IMR-90 (cell line): Measurements from ENCODE around the gene RNF144A. TPM values are rescaled to one million over a fixed set of nuclear protein-coding genes. Genes with fewer than 3 reads are reported as not detected.

Experiments used
- ATAC-seq: fragments of 200-7000 bp; cut with Tn5 transposase; 2 replicates; pipeline ENCODE4 v1.9.1; 2020; ENCODE audit warnings: low read depth, mild to moderate bottlenecking, moderate library complexity
- BruUV-seq: library from RNA; stranded (reverse); fragments of 400-500 nt; replicated peaks from 2 replicates; lab custom pipeline; 2021; lab: Mats Ljungman, UMichigan
- CTCF ChIA-PET: fragments of 300-600 bp; formaldehyde crosslinking; extraction: SDS; loops from one replicate; lab custom pipeline; 2021; ENCODE audit warnings: antibody characterized with exemption; lab: Yijun Ruan, JAX
- POLR2A ChIA-PET: fragments of 300-600 bp; sonication (Branson Sonifier 250); formaldehyde crosslinking; loops from one replicate; lab custom pipeline; 2022; ENCODE audit warnings: antibody characterized with exemption; ENCODE audit not compliant: unreplicated experiment; lab: Charles Lee
- DNase-seq: peaks from one replicate; pipeline ENCODE4 v3.0.0; 2013
- H2AFZ ChIP-seq: replicated peaks from 2 replicates; pipeline ENCODE3; 2013; ENCODE audit warnings: low read length, mild to moderate bottlenecking; ENCODE audit not compliant: poor library complexity
- H2AK5ac ChIP-seq: 2 replicates; pipeline ENCODE4 v1.6.1; 2013; ENCODE audit warnings: low read depth, low read length, inconsistent platforms
- H2AK9ac ChIP-seq: replicated peaks from 2 replicates; pipeline ENCODE3; 2013; ENCODE audit warnings: mild to moderate bottlenecking, low read depth, low read length, moderate library complexity; ENCODE audit not compliant: poor library complexity
- H2BK120ac ChIP-seq: 2 replicates; pipeline ENCODE4 v1.6.1; 2013; ENCODE audit warnings: low read depth, low read length, inconsistent platforms
- H2BK15ac ChIP-seq: 3 replicates; pipeline ENCODE4 v1.6.1; 2013; ENCODE audit warnings: low read depth, low read length, inconsistent platforms
- H2BK20ac ChIP-seq: 2 replicates; pipeline ENCODE4 v1.6.1; 2013; ENCODE audit warnings: low read depth, mild to moderate bottlenecking, inconsistent platforms, low read length, moderate library complexity
- H2BK5ac ChIP-seq: 2 replicates; pipeline ENCODE4 v1.6.1; 2013; ENCODE audit warnings: mild to moderate bottlenecking, low read depth, low read length, inconsistent platforms; ENCODE audit not compliant: poor library complexity, severe bottlenecking
- H3K14ac ChIP-seq: replicated peaks from 2 replicates; pipeline ENCODE4 v1.6.1; 2013; ENCODE audit warnings: low read depth, low read length, inconsistent platforms
- H3K18ac ChIP-seq: 2 replicates; pipeline ENCODE4 v1.6.1; 2013; ENCODE audit warnings: low read depth, low read length, control low read depth
- H3K23ac ChIP-seq: 2 replicates; pipeline ENCODE4 v1.6.1; 2013; ENCODE audit warnings: low read depth, low read length, inconsistent platforms
- H3K27ac ChIP-seq: 2 replicates; pipeline ENCODE4 v1.5.1; 2013; ENCODE audit warnings: mild to moderate bottlenecking, control low read depth, low read length; ENCODE audit not compliant: insufficient read depth
- H3K27me3 ChIP-seq: 2 replicates; pipeline ENCODE4 v1.6.1; 2013; ENCODE audit warnings: low read length; ENCODE audit not compliant: control insufficient read depth, insufficient read depth
- H3K36me3 ChIP-seq: 2 replicates; pipeline ENCODE4 v1.6.1; 2013; ENCODE audit warnings: low read length, mixed read lengths; ENCODE audit not compliant: control insufficient read depth, insufficient read depth
- H3K4ac ChIP-seq: 2 replicates; pipeline ENCODE4 v1.6.1; 2013; ENCODE audit warnings: low read depth, low read length, inconsistent platforms
- H3K4me1 ChIP-seq: 2 replicates; pipeline ENCODE4 v1.6.1; 2013; ENCODE audit warnings: low read length, mixed read lengths; ENCODE audit not compliant: control insufficient read depth, insufficient read depth
- H3K4me2 ChIP-seq: 2 replicates; pipeline ENCODE4 v1.6.1; 2013; ENCODE audit warnings: low read depth, mild to moderate bottlenecking, control low read depth, low read length, moderate library complexity
- H3K4me3 ChIP-seq: 2 replicates; pipeline ENCODE4 v1.5.1; 2013; ENCODE audit warnings: low read depth, mild to moderate bottlenecking, control low read depth, low read length, moderate library complexity; ENCODE audit not compliant: insufficient read depth
- H3K56ac ChIP-seq: 2 replicates; pipeline ENCODE4 v1.6.1; 2013; ENCODE audit warnings: low read length, inconsistent platforms; ENCODE audit not compliant: insufficient read depth; ENCODE audit errors: extremely low read depth
- H3K79me1 ChIP-seq, 2 experiments: 2 replicates each; pipeline ENCODE4 v1.6.1; 2013; ENCODE audit warnings: low read length in 2 of 2, inconsistent platforms in 1 of 2, low read depth in 1 of 2
- H3K9ac ChIP-seq: 2 replicates; pipeline ENCODE4 v1.6.1; 2013; ENCODE audit warnings: low read depth, low read length, control low read depth
- H3K9me1 ChIP-seq: 2 replicates; pipeline ENCODE4 v1.6.1; 2013; ENCODE audit warnings: low read length, inconsistent platforms; ENCODE audit not compliant: insufficient read depth
- H3K9me3 ChIP-seq: 2 replicates; pipeline ENCODE4 v1.6.1; 2013; ENCODE audit warnings: low read length; ENCODE audit not compliant: control insufficient read depth, insufficient read depth
- H4K20me1 ChIP-seq: 2 replicates; pipeline ENCODE4 v1.6.1; 2013; ENCODE audit warnings: low read length, inconsistent platforms; ENCODE audit not compliant: insufficient read depth
- H4K5ac ChIP-seq: 2 replicates; pipeline ENCODE4 v1.6.1; 2013; ENCODE audit warnings: mild to moderate bottlenecking, low read depth, low read length, control low read depth
- H4K8ac ChIP-seq, 2 experiments: 2 replicates each; pipeline ENCODE4 v1.6.1; 2013; ENCODE audit warnings: low read depth in 2 of 2, low read length in 2 of 2, control low read depth in 1 of 2, inconsistent platforms in 1 of 2
- H4K91ac ChIP-seq: 2 replicates; pipeline ENCODE4 v1.6.1; 2013; ENCODE audit warnings: low read depth, low read length, inconsistent platforms; ENCODE audit not compliant: insufficient read depth
- BHLHE40 ChIP-seq: fragments of 150-350 bp; IDR thresholded peaks from 2 replicates; pipeline ENCODE4 v1.6.1; 2016; ENCODE audit warnings: mild to moderate bottlenecking, low read depth, low read length
- CEBPB ChIP-seq: IDR thresholded peaks from 2 replicates; pipeline ENCODE4 v1.6.1; 2012; ENCODE audit warnings: low read depth, low read length, improper control_type of control experiment
- CHD1 ChIP-seq: IDR thresholded peaks from 2 replicates; pipeline ENCODE4 v1.6.1; 2012; ENCODE audit warnings: low read depth, low read length, improper control_type of control experiment
- FOS ChIP-seq: fragments of 150-350 bp; IDR thresholded peaks from 2 replicates; pipeline ENCODE4 v1.6.1; 2016; ENCODE audit warnings: low read depth, low read length
- MAFK ChIP-seq: IDR thresholded peaks from 2 replicates; pipeline ENCODE4 v1.6.1; 2012; ENCODE audit warnings: low read depth, low read length, improper control_type of control experiment
- MAZ ChIP-seq: IDR thresholded peaks from 2 replicates; pipeline ENCODE4 v1.6.1; 2012; ENCODE audit warnings: low read depth, mild to moderate bottlenecking, low read length, improper control_type of control experiment, moderate library complexity, borderline replicate concordance
- MXI1 ChIP-seq: IDR thresholded peaks from 2 replicates; pipeline ENCODE4 v1.6.1; 2012; ENCODE audit warnings: low read depth, mild to moderate bottlenecking, low read length, moderate library complexity, borderline replicate concordance
- NFE2L2 ChIP-seq: fragments of 150-350 bp; IDR thresholded peaks from 2 replicates; pipeline ENCODE4 v1.6.1; 2016; ENCODE audit warnings: low read depth, mild to moderate bottlenecking, low read length
- POLR2A ChIP-seq: IDR thresholded peaks from 2 replicates; pipeline ENCODE4 v1.6.1; 2012; ENCODE audit warnings: mild to moderate bottlenecking, low read depth, low read length
- RAD21 ChIP-seq: IDR thresholded peaks from 2 replicates; pipeline ENCODE4 v1.6.1; 2012; ENCODE audit warnings: low read length, improper control_type of control experiment
- RCOR1 ChIP-seq: IDR thresholded peaks from 2 replicates; pipeline ENCODE4 v1.6.1; 2012; ENCODE audit warnings: mild to moderate bottlenecking, low read length, improper control_type of control experiment; ENCODE audit not compliant: insufficient replicate concordance
- RFX5 ChIP-seq: IDR thresholded peaks from 2 replicates; pipeline ENCODE4 v1.8.0; 2012; ENCODE audit warnings: low read depth, mild to moderate bottlenecking, low read length, moderate library complexity
- SMC3 ChIP-seq: fragments of 150-350 bp; IDR thresholded peaks from 2 replicates; pipeline ENCODE4 v1.6.1; 2016; ENCODE audit warnings: low read depth, mild to moderate bottlenecking, antibody characterized with exemption, low read length, moderate library complexity
- WGBS, 2 experiments: methylation state at CpG; one replicate each; pipeline versions ENCODE4 v1.1.5 to v1.1.7; 2013; ENCODE audit warnings: missing lambda C conversion rate in 2 of 2; ENCODE audit not compliant: insufficient read length in 1 of 2; ENCODE audit errors: extremely low coverage in 2 of 2; 5-methylcytosine and 5-hydroxymethylcytosine counted together
- dilution Hi-C: fragments of 300-500 bp; cut with HindIII; formaldehyde crosslinking; loops from one replicate; pipeline ENCODE4 v1.14.3; 2018; ENCODE audit warnings: low sequenced_read_pairs; ENCODE audit not compliant: unreplicated experiment
- in situ Hi-C: fragments of 300-500 bp; cut with MboI; formaldehyde crosslinking; loops from 3 replicates; pipeline ENCODE4 v1.14.3; 2019; ENCODE audit warnings: low sequenced_read_pairs, inconsistent platforms, mixed read lengths
- intact Hi-C: fragments of 100-400 bp; cut with micrococcal nuclease; formaldehyde crosslinking; loops from 2 replicates; pipeline ENCODE4 v1.10.0; 2022
- polyA plus RNA-seq, 3 experiments: library from polyadenylated mRNA; depleted of rRNA; stranded (reverse); fragments of >200 nt; gene quantifications; 2 replicates each; pipeline ENCODE4 v1.2.3, GENCODE V29; 2012; ENCODE audit warnings: low replicate concordance in 1 of 3
- total RNA-seq: library from RNA; depleted of rRNA; stranded (reverse); fragments of >200 nt; gene quantifications from 2 replicates; pipeline ENCODE4 v1.2.3, GENCODE V29; 2012
- TF ChIP-seq, protein P1 (sequence below): conservative IDR thresholded peaks from 2 replicates; pipeline ENCODE4 v1.5.1; 2012; ENCODE audit warnings: mild to moderate bottlenecking, low read depth, low read length, improper control_type of control experiment
- TF ChIP-seq, protein P2 (sequence below): fragments of 150-350 bp; IDR thresholded peaks from 2 replicates; pipeline ENCODE4 v1.6.1; 2017; ENCODE audit warnings: mild to moderate bottlenecking, antibody characterized with exemption, low read length, low read depth
- TF ChIP-seq, protein P3 (sequence below): fragments of 150-350 bp; IDR thresholded peaks from 2 replicates; pipeline ENCODE4 v1.6.1; 2016; ENCODE audit warnings: low read depth, mild to moderate bottlenecking, low read length, moderate library complexity, borderline replicate concordance

The RNF144A gene
- total and polyA plus RNA-seq, 2 of the 4 experiments (the other 2 are of a cell fraction), result 0.18 to 0.26 TPM

DNA sequence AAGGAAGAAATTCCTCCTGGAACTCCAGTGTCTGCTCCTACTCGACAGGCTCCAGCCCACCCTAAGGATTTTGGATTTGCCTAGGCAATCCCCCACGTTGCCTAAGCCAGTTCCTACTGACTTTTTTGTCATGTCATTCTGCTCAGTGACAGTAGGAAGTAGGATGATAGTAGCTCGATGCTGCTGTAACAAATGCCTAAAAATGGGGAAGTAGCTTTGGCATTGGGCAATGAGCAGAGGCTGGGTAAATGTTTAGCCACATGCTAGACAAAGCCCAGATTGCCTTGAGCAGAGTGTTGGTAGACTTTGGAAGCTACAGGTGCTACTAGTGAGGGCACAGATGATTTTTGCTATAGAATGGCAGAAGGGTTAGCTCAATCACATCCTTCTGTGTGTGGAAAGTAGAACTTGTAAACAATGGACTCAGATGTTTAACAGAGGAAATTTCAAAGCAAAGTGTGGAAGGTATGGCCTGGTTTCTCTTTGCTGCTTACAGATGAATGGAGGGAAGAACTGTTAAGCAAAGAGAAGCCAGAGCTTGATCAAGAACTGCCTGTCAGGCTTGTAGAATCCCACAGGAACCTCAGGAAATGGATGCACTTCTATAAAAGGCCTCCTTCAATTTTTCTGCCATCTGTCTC lies 154.8 kb downstream of the RNF144A start:
- Histone ChIP-seq H3K9ac (no peak overlapping the region), H2BK120ac (no peak overlapping the region)
- in situ Hi-C loops, result no loop called here

More for the DNA sequence above, 154.8 kb downstream of the RNF144A start:
- no peaks in the 10 kb centered on the region for H3K9me1 ChIP-seq
- no CpG with 5 or more reads among the region's 3 CpGs for WGBS, 2 experiments
- H2AK5ac ChIP-seq, result no peak overlapping the region
- H3K9me3 ChIP-seq, result no peaks in the 10 kb centered on the region
- CTCF ChIA-PET, result no interaction called here
- H4K20me1 ChIP-seq, result no peaks in the 10 kb centered on the region
- H2AFZ ChIP-seq, result no peak overlapping the region
- POLR2A ChIA-PET, result no interaction called here
- H2BK20ac ChIP-seq, result no peak overlapping the region
- no peak overlapping the region for H3K4me2 ChIP-seq
- TF ChIP-seq, protein P1, sequence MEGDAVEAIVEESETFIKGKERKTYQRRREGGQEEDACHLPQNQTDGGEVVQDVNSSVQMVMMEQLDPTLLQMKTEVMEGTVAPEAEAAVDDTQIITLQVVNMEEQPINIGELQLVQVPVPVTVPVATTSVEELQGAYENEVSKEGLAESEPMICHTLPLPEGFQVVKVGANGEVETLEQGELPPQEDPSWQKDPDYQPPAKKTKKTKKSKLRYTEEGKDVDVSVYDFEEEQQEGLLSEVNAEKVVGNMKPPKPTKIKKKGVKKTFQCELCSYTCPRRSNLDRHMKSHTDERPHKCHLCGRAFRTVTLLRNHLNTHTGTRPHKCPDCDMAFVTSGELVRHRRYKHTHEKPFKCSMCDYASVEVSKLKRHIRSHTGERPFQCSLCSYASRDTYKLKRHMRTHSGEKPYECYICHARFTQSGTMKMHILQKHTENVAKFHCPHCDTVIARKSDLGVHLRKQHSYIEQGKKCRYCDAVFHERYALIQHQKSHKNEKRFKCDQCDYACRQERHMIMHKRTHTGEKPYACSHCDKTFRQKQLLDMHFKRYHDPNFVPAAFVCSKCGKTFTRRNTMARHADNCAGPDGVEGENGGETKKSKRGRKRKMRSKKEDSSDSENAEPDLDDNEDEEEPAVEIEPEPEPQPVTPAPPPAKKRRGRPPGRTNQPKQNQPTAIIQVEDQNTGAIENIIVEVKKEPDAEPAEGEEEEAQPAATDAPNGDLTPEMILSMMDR, result no peak
- TF ChIP-seq NFE2L2, result no peak
- TF ChIP-seq POLR2A, result no peak
- TF ChIP-seq FOS, result no peak
- TF ChIP-seq MXI1, result no peak
- TF ChIP-seq MAZ, result no peak
- TF ChIP-seq BHLHE40, result no peak
- TF ChIP-seq, protein P2, sequence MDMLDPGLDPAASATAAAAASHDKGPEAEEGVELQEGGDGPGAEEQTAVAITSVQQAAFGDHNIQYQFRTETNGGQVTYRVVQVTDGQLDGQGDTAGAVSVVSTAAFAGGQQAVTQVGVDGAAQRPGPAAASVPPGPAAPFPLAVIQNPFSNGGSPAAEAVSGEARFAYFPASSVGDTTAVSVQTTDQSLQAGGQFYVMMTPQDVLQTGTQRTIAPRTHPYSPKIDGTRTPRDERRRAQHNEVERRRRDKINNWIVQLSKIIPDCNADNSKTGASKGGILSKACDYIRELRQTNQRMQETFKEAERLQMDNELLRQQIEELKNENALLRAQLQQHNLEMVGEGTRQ, result no peak
- TF ChIP-seq, protein P3, sequence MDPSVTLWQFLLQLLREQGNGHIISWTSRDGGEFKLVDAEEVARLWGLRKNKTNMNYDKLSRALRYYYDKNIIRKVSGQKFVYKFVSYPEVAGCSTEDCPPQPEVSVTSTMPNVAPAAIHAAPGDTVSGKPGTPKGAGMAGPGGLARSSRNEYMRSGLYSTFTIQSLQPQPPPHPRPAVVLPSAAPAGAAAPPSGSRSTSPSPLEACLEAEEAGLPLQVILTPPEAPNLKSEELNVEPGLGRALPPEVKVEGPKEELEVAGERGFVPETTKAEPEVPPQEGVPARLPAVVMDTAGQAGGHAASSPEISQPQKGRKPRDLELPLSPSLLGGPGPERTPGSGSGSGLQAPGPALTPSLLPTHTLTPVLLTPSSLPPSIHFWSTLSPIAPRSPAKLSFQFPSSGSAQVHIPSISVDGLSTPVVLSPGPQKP, result no peak
- no peak for TF ChIP-seq RAD21
- no peak for TF ChIP-seq RFX5
- no peak for TF ChIP-seq CHD1
- no peak for TF ChIP-seq SMC3
- TF ChIP-seq RCOR1, result no peak
- TF ChIP-seq CEBPB, result no peak
- TF ChIP-seq MAFK, result no peak
- H4K8ac ChIP-seq, result no peak overlapping the region
- ATAC-seq (no peak), DNase-seq (no peak)
- no peak overlapping the region for H4K91ac ChIP-seq
- H3K27me3 ChIP-seq, result no peaks in the 10 kb centered on the region
- no peaks in the 10 kb centered on the region for H3K4me1 ChIP-seq
- H3K23ac ChIP-seq, result no peak overlapping the region
- H3K14ac ChIP-seq, result no peak overlapping the region
- no peaks in the 10 kb centered on the region for H3K36me3 ChIP-seq
- no peaks in the 10 kb centered on the region for H3K79me1 ChIP-seq
- no peak overlapping the region for H3K27ac ChIP-seq
- no peak overlapping the region for H2BK5ac ChIP-seq
- BruUV-seq, result no TSS peak
- no peak overlapping the region for H3K18ac ChIP-seq
- no peak overlapping the region for H3K4ac ChIP-seq
- no peak overlapping the region for H3K56ac ChIP-seq
- intact Hi-C loops (no loop called here), dilution Hi-C loops (no loop called here)
- no peak overlapping the region for H4K5ac ChIP-seq
- H2BK15ac ChIP-seq, result no peak overlapping the region
- H2AK9ac ChIP-seq, result no peak overlapping the region
- H3K4me3 ChIP-seq, result no peak overlapping the region
